ENCODE data around the gene EPHA4.

The EPHA4 gene

GRCh38 chr2:221442128-221442527 is 130.0 kb downstream of the EPHA4 start:
- DNase-seq (ENCODE audit: extremely low read depth, insufficient read length) = no peak
- no peak overlapping the region for H3K4me3 ChIP-seq (replicated peaks; ENCODE audit: low read depth, low read length)
- H3K36me3 ChIP-seq (ENCODE audit: control insufficient read depth, insufficient read depth, low read length) = no peaks in the 10 kb centered on the region
- H3K27me3 ChIP-seq (replicated peaks; ENCODE audit: control insufficient read depth, insufficient read depth, low read length) = no peaks in the 10 kb centered on the region
- no peak for TF ChIP-seq CTCF (IDR thresholded peaks at IDR 0.05; ENCODE audit: insufficient read depth, low read length, poor library complexity, severe bottlenecking)

DNA sequence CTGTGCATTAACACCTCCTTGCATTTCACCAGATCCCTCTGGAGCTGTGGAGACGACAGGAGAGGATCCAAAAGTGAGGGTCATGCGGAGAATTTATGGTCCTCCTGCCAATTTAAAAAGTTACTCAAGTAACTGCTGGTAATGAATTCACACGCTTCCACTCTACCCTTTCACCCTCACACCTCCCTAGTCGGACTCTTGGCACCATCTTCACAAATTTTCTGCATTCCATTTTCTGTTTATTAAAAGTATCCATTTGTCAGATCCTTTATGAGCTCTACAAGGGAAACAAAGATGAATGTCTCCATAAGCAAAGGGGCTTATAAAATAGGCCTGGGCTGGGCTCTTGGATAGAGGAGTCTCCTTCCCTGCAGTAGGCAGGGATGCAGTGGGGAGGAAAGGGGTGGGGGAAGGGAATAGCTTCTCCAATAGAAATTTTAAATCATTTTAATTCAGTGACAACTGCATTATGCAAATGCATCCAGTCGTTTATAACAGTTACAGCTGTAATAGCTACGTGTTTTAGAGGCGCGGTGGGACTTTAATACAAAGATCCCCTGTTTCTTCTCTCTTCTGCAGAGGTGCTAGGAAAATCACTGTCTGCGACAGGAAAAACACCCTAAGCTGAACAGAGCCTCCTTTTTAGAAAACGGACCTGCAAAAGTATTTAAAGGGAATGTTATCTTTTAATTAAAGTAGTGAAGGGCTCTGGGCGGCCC is 132.2 kb downstream of the EPHA4 start:
- Histone ChIP-seq H3K27me3 (replicated peaks; ENCODE audit: control insufficient read depth, insufficient read depth, low read length) (no peaks in the 10 kb centered on the region), H3K36me3 (ENCODE audit: control insufficient read depth, insufficient read depth, low read length) (no peaks in the 10 kb centered on the region), H3K4me3 (replicated peaks; ENCODE audit: low read depth, low read length) (no peak overlapping the region)
- no peak for TF ChIP-seq CTCF (IDR thresholded peaks at IDR 0.05; ENCODE audit: insufficient read depth, low read length, poor library complexity, severe bottlenecking)
- no peak for DNase-seq (ENCODE audit: extremely low read depth, insufficient read length)

GRCh38 chr2:221437056-221437455 is 135.0 kb downstream of the EPHA4 start:
- no peak for DNase-seq (ENCODE audit: extremely low read depth, insufficient read length)
- no peak for TF ChIP-seq CTCF (IDR thresholded peaks at IDR 0.05; ENCODE audit: insufficient read depth, low read length, poor library complexity, severe bottlenecking)
- no peaks in the 10 kb centered on the region for H3K36me3 ChIP-seq (ENCODE audit: control insufficient read depth, insufficient read depth, low read length)

GRCh38 chr2:221435171-221435570 is 136.9 kb downstream of the EPHA4 start:
- DNase-seq (ENCODE audit: extremely low read depth, insufficient read length) = no peak
- H3K36me3 ChIP-seq (ENCODE audit: control insufficient read depth, insufficient read depth, low read length) = no peaks in the 10 kb centered on the region
- no peak for TF ChIP-seq CTCF (IDR thresholded peaks at IDR 0.05; ENCODE audit: insufficient read depth, low read length, poor library complexity, severe bottlenecking)
- H3K27me3 ChIP-seq (replicated peaks; ENCODE audit: control insufficient read depth, insufficient read depth, low read length) = no peaks in the 10 kb centered on the region
- H3K4me3 ChIP-seq (replicated peaks; ENCODE audit: low read depth, low read length) = no peak overlapping the region

More at GRCh38 chr2:221437056-221437455, 135.0 kb downstream of the EPHA4 start:
- H3K27me3 ChIP-seq (replicated peaks; ENCODE audit: control insufficient read depth, insufficient read depth, low read length) = no peaks in the 10 kb centered on the region
- no peak overlapping the region for H3K4me3 ChIP-seq (replicated peaks; ENCODE audit: low read depth, low read length)

GRCh38 chr2:221434142-221434541 is 138.0 kb downstream of the EPHA4 start:
- TF ChIP-seq CTCF (IDR thresholded peaks at IDR 0.05; ENCODE audit: insufficient read depth, low read length, poor library complexity, severe bottlenecking) = no peak
- H3K4me3 ChIP-seq (replicated peaks; ENCODE audit: low read depth, low read length) = no peak overlapping the region
- DNase-seq (ENCODE audit: extremely low read depth, insufficient read length) = no peak

More at GRCh38 chr2:221434142-221434541, 138.0 kb downstream of the EPHA4 start:
- Histone ChIP-seq H3K27me3 (replicated peaks; ENCODE audit: control insufficient read depth, insufficient read depth, low read length) (no peaks in the 10 kb centered on the region), H3K36me3 (ENCODE audit: control insufficient read depth, insufficient read depth, low read length) (no peaks in the 10 kb centered on the region)
